Right atrium auricular region (tissue), 2 donors: ENCODE results near the gene ITM2C. TPM values are rescaled to one million over a fixed set of nuclear protein-coding genes. Genes with fewer than 3 reads are reported as not detected.

Source experiments
- DNase-seq: peaks from one replicate; pipeline ENCODE4 v3.0.0-alpha.2; 2019; ENCODE audit warnings: low spot score
- H3K27ac ChIP-seq, 2 donors: fragments of 200-600 bp; sonication (generic); 1 replicate in 1 of 2; 2 replicates in 1 of 2; pipeline ENCODE4 v1.5.1; 2016 to 2019
- H3K27me3 ChIP-seq, 2 donors: fragments of 200-600 bp; sonication (generic); one replicate each; pipeline versions ENCODE4 v1.5.1 to v1.6.0; 2017 to 2019
- H3K36me3 ChIP-seq: fragments of 200-600 bp; sonication (generic); one replicate; pipeline ENCODE4 v1.5.1; 2016
- H3K4me1 ChIP-seq, 2 donors: fragments of 200-600 bp; sonication (generic); one replicate each; pipeline versions ENCODE4 v1.5.1 to v1.6.0; 2017 to 2019
- H3K4me3 ChIP-seq, 2 donors: fragments of 200-600 bp; sonication (generic); 1 replicate in 1 of 2; 2 replicates in 1 of 2; pipeline ENCODE4 v1.5.1; 2017 to 2019; ENCODE audit warnings: mild to moderate bottlenecking in 1 of 2, moderate library complexity in 1 of 2
- H3K9me3 ChIP-seq, 2 donors: fragments of 200-600 bp; sonication (generic); one replicate each; pipeline ENCODE4 v1.5.1; 2019
- total RNA-seq, 2 donors: library from RNA; depleted of rRNA; stranded (reverse); fragments of >200 nt; gene quantifications; one replicate each; pipeline ENCODE4 v1.1.0, GENCODE V29; 2016
- TF ChIP-seq, protein P1 (sequence below), 2 donors: fragments of 200-600 bp; sonication (generic); IDR thresholded peaks; one replicate each; pipeline ENCODE4 v1.5.1; 2019; ENCODE audit warnings: antibody characterized with exemption in 2 of 2

ITM2C gene
- total RNA-seq, 2 donors from 2014 or later = 35.8 to 38.3 TPM

DNA sequence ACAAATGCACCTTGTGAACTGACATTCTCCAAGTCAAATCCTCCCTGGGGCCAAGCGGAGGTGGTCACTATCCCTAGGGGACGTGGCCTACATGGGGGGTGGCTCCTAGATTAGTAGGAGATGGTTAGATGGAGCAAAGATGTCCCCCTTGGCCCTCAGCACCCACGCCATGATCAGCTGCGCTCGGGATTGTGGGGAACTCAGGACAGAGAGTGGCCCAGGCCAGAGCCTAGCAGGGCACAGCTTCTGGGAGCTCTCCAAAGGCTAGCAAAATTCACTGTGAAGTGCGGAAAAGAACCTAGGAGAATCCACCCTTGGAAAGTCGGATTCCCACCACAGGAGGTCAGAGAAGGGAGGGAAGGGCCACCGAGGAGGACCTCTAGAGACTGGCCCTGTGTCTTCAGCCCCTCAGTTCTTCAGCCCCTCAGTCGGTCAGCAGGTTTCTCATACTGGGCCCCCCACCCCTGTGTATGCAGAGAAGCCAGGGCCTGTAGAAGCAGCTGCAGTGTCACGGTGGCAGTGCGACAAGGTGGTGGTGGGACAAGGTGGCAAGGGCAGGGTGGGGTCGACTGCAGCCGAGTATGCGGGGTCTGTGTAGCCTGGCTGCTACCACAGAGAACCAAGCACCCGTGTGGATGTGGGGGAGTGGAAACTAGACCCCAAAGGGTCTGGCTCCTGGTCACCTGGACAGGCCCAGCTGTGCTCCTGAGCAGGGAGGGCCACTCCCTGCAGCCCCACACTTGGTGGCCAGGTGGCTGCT lies 41.9 kb downstream of the ITM2C start:
- TF ChIP-seq, protein P1, sequence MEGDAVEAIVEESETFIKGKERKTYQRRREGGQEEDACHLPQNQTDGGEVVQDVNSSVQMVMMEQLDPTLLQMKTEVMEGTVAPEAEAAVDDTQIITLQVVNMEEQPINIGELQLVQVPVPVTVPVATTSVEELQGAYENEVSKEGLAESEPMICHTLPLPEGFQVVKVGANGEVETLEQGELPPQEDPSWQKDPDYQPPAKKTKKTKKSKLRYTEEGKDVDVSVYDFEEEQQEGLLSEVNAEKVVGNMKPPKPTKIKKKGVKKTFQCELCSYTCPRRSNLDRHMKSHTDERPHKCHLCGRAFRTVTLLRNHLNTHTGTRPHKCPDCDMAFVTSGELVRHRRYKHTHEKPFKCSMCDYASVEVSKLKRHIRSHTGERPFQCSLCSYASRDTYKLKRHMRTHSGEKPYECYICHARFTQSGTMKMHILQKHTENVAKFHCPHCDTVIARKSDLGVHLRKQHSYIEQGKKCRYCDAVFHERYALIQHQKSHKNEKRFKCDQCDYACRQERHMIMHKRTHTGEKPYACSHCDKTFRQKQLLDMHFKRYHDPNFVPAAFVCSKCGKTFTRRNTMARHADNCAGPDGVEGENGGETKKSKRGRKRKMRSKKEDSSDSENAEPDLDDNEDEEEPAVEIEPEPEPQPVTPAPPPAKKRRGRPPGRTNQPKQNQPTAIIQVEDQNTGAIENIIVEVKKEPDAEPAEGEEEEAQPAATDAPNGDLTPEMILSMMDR (IDR thresholded peaks at IDR 0.05) = no peak
- Histone ChIP-seq H3K4me1 (no peaks in the 10 kb centered on the region), H3K9me3 (no peaks in the 10 kb centered on the region), H3K4me3 (no peak overlapping the region), H3K27ac (no peak overlapping the region), H3K36me3 (no peaks in the 10 kb centered on the region), H3K27me3 (no peaks in the 10 kb centered on the region)
- DNase-seq = no peak

DNA sequence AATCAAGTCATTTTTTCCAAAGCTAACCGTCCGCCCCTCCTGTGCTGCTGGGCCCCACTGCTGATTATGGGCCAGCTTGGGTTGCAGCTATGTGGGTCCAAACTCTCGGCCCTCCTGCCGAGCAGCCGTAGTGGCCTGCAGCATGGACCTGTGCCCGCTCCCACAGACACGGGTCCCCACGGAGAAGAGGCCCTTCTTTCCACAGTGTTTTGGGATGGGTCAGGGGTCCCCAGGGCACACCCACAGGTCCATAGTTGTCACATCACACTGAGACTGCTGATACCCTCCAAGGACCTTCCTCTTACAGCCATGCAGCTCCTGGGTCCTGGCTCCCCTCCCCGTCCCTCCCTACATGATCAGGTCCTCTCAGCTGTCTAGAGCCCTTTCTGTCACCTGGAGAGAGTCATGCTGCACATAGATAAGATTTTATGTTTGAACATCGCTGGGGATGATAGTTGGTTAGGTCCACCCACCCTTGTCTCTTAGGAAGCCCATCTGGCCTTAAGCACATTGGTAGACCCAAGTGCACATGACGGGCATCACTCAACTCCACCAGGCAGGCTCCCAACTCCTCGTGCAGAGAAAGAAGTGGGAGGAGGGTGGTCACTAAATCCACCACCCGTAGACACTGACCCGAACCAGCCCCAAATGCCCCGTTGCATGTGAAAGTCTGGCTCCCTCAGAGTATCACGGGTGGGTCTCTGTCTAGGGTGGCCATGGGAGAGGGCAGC lies 42.8 kb downstream of the ITM2C start:
- no peak overlapping the region for H3K4me3 ChIP-seq
- no peaks in the 10 kb centered on the region for H3K4me1 ChIP-seq
- H3K27me3 ChIP-seq = no peaks in the 10 kb centered on the region
- no peaks in the 10 kb centered on the region for H3K9me3 ChIP-seq
- TF ChIP-seq, protein P1 (IDR thresholded peaks at IDR 0.05) = no peak
- no peak for DNase-seq
- no peaks in the 10 kb centered on the region for H3K36me3 ChIP-seq
- H3K27ac ChIP-seq = no peak overlapping the region

DNA sequence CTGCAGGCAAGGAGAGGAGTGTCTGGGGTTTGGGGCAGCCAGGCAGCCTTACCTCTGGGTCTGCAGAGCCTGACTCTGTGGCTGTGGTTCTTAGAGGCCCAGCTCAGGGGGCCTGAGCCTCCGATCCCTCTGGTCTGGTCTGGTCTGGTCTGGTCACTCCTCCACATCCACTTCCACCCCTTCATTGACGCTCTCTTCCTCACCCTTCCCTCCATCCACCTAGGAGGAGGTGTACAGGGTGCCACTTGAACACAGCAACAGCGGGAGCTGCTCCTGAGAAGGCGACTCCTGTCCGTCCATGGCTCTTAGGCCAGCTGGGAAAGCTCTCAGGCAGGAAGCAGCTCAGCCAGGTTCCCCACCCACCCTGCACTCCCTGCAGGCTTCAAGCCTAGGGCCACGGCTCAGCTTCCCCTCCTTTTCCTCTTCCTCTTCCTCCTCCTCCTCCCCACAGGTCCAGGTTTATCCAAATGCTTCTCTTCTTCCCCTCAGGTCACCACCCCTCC lies 43.4 kb downstream of the ITM2C start:
- no peaks in the 10 kb centered on the region for H3K9me3 ChIP-seq
- no peak for DNase-seq
- H3K27me3 ChIP-seq = no peaks in the 10 kb centered on the region
- H3K4me1 ChIP-seq = no peaks in the 10 kb centered on the region
- TF ChIP-seq, protein P1 (IDR thresholded peaks at IDR 0.05) = no peak
- H3K4me3 ChIP-seq = no peak overlapping the region
- H3K36me3 ChIP-seq = no peaks in the 10 kb centered on the region
- no peak overlapping the region for H3K27ac ChIP-seq

DNA sequence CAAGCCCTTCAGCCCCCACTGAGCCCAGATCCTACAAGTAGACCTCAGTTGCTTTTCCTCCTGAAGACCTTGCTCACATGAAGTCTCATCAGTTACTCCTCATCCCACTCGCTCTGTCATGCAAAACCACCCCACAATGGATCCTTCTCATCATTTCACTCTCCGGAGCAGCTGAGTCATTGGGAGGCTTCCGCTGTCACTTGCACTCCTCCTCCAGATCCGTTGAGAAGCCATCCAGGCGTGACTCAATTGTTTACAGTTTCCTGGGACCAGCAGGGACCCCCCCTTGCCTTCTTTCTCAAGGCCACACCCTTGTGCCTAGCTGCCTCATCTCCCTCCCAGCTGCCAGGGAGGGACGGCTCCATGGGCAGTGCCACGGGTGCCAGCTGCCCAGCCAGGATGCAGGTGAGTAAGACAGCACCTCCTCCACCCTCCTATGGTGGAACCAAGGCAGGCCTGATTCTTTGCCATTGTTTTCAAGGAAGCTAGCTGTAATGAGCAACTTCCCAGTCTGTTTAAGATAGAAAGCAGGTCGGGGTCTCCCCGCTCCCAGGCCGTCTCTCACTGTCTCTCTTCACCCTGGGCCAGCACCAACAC lies 44.0 kb downstream of the ITM2C start:
- TF ChIP-seq, protein P1 (IDR thresholded peaks at IDR 0.05) = no peak
- Histone ChIP-seq H3K27ac (no peak overlapping the region), H3K36me3 (no peaks in the 10 kb centered on the region), H3K4me1 (no peaks in the 10 kb centered on the region), H3K9me3 (no peaks in the 10 kb centered on the region), H3K27me3 (no peaks in the 10 kb centered on the region), H3K4me3 (no peak overlapping the region)
- no peak for DNase-seq

- TF ChIP-seq, protein P1 (IDR thresholded peaks at IDR 0.05) = no peak
- H3K4me3 ChIP-seq = no peak overlapping the region
- no peaks in the 10 kb centered on the region for H3K4me1 ChIP-seq
- H3K36me3 ChIP-seq = no peaks in the 10 kb centered on the region
- no peak overlapping the region for H3K27ac ChIP-seq
- H3K27me3 ChIP-seq = no peaks in the 10 kb centered on the region
- no peaks in the 10 kb centered on the region for H3K9me3 ChIP-seq
- DNase-seq = no peak
Observed at GRCh38 chr2:230909841-230910545, 45.3 kb downstream of the ITM2C start.
